ENCODE data around the gene RGS3. TPM values are rescaled to one million over a fixed set of nuclear protein-coding genes. Genes with fewer than 3 reads are reported as not detected.
"Not testable (repeated sequence)": the region's sequence is repeated elsewhere in the genome, so short reads cannot be mapped to it uniquely, and the experiment has no call there.

The RGS3 gene
- total RNA-seq, 1 donor from 2014 or later = 36.7 TPM

GRCh38 chr9:113426701-113427100 lies 36.8 kb upstream of the RGS3 start:
- no peak for DNase-seq (ENCODE audit: low read depth, low spot score)
- Mint-ChIP-seq H3K36me3 (ENCODE audit: low read depth) (no peaks in the 10 kb centered on the region), H3K27me3 (ENCODE audit: low read depth) (peaks cover 6% of the 10 kb centered on the region), H3K4me3 (no peak overlapping the region), H3K27ac (ENCODE audit: unreplicated experiment) (no peak overlapping the region), H3K9me3 (no peaks in the 10 kb centered on the region), H3K4me1 (no peaks in the 10 kb centered on the region)
- TF ChIP-seq CTCF (conservative IDR thresholded peaks at IDR 0.05) = no peak

- peaks cover 9% of the 10 kb centered on the region for H3K27me3 Mint-ChIP-seq (ENCODE audit: low read depth)
- no peaks in the 10 kb centered on the region for H3K4me1 Mint-ChIP-seq
- H3K9me3 Mint-ChIP-seq = no peaks in the 10 kb centered on the region
- H3K27ac Mint-ChIP-seq (ENCODE audit: unreplicated experiment) = no peak overlapping the region
- no peak for DNase-seq (ENCODE audit: low read depth, low spot score)
- no peak overlapping the region for H3K4me3 Mint-ChIP-seq
- H3K36me3 Mint-ChIP-seq (ENCODE audit: low read depth) = no peaks in the 10 kb centered on the region
- TF ChIP-seq CTCF (conservative IDR thresholded peaks at IDR 0.05) = no peak
These were observed 35.9 kb upstream of the RGS3 start for GRCh38 chr9:113427629-113428028.

GRCh38 chr9:113428062-113428615 lies 35.4 kb upstream of the RGS3 start:
- H3K4me1 Mint-ChIP-seq = no peaks in the 10 kb centered on the region
- no peak for TF ChIP-seq CTCF (conservative IDR thresholded peaks at IDR 0.05)
- no peak overlapping the region for H3K27ac Mint-ChIP-seq (ENCODE audit: unreplicated experiment)
- no peak for DNase-seq (ENCODE audit: low read depth, low spot score)
- H3K36me3 Mint-ChIP-seq (ENCODE audit: low read depth) = no peaks in the 10 kb centered on the region
- no peaks in the 10 kb centered on the region for H3K9me3 Mint-ChIP-seq
- no peak overlapping the region for H3K4me3 Mint-ChIP-seq
- peaks cover 13% of the 10 kb centered on the region for H3K27me3 Mint-ChIP-seq (ENCODE audit: low read depth)

GRCh38 chr9:113431191-113431590 lies 32.3 kb upstream of the RGS3 start:
- Mint-ChIP-seq H3K4me1 (no peaks in the 10 kb centered on the region), H3K4me3 (no peak overlapping the region), H3K27ac (ENCODE audit: unreplicated experiment) (no peak overlapping the region), H3K9me3 (no peaks in the 10 kb centered on the region), H3K36me3 (ENCODE audit: low read depth) (no peaks in the 10 kb centered on the region), H3K27me3 (ENCODE audit: low read depth) (peaks cover 18% of the 10 kb centered on the region)
- no peak for DNase-seq (ENCODE audit: low read depth, low spot score)
- TF ChIP-seq CTCF (conservative IDR thresholded peaks at IDR 0.05) = no peak

- Mint-ChIP-seq H3K4me1 (no peaks in the 10 kb centered on the region), H3K36me3 (ENCODE audit: low read depth) (peaks cover 2% of the 10 kb centered on the region), H3K4me3 (no peak overlapping the region), H3K27me3 (ENCODE audit: low read depth) (peaks cover 18% of the 10 kb centered on the region), H3K27ac (ENCODE audit: unreplicated experiment) (no peak overlapping the region), H3K9me3 (no peaks in the 10 kb centered on the region)
- no peak for DNase-seq (ENCODE audit: low read depth, low spot score)
- TF ChIP-seq CTCF (conservative IDR thresholded peaks at IDR 0.05) = no peak
These were observed 26.6 kb upstream of the RGS3 start for GRCh38 chr9:113436728-113437515.

GRCh38 chr9:113437716-113438115 lies 25.8 kb upstream of the RGS3 start:
- H3K4me3 Mint-ChIP-seq; H3K4me1 Mint-ChIP-seq; H3K27ac Mint-ChIP-seq (ENCODE audit: unreplicated experiment); H3K9me3 Mint-ChIP-seq; H3K36me3 Mint-ChIP-seq (ENCODE audit: low read depth); DNase-seq (ENCODE audit: low read depth, low spot score): not testable (repeated sequence)
- peaks cover 15% of the 10 kb centered on the region for H3K27me3 Mint-ChIP-seq (ENCODE audit: low read depth)
